OCI-M2 (cell line): ENCODE data around the gene SLC15A1.
"Not testable (repeated sequence)": the region's sequence is repeated elsewhere in the genome, so short reads cannot be mapped to it uniquely, and the experiment has no call there.

Source experiments
- DNase-seq: peaks from one replicate; lab custom pipeline; 2025; ENCODE audit not compliant: unreplicated experiment; lab: John Stamatoyannopoulos, UW

The SLC15A1 gene

DNA sequence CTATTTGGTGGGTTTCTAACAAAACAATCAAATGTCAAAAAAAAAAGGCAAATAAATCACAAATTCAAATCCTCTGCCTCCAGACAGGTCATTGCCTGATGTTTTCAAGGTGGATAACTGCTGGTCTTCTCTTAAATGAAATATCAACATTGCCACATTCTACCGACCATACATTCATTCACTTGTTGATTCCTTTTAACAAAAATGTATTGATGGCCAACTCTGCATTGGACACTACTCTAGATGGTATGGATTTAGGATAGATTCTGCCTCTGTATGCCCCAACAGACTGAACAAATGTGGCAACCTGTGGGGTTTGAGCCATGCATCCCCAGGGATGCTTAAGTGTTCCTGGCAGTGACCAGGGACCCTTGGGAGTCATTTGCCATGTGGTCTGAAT is 88.0 kb downstream of the SLC15A1 start:
- no peak for DNase-seq

DNA sequence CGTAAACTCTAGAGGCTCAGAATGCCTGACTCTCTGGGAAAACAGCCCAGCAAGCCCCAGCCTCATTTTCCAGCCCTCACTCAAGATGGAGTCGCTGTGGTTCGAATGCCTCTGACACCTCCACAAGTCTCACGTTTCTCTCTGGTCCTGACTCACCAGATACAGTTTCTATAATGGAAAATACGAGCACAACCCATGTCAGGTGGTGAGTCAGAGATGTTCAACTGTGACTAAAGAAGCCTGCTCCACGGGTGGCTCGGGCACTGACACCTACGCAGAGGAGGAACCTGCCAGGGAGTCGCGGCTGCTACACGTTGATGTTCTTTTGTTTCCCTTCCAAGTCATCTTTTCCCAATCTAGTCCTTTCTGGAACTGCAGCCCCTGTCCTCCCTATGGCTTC is 88.4 kb downstream of the SLC15A1 start:
- DNase-seq: no peak

DNA sequence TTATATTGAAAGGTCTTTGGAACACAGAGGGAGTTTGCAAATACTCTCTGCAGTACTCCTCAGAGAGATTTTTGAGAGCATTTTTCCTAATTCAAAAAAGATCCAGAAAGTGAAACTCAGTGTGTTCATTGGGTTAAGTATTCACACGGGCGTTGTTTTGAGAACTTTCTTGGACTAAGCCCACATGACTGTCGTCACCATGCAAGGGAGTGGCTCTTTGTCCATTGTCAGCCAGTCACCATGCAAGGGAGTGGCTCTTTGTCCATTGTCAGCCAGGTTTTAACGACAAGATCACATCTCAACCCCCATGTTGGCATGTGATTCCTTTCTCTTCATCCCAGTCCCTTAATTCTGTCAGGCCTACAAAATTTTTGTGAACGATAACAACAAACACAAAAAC is 94.3 kb downstream of the SLC15A1 start:
- no peak for DNase-seq

DNA sequence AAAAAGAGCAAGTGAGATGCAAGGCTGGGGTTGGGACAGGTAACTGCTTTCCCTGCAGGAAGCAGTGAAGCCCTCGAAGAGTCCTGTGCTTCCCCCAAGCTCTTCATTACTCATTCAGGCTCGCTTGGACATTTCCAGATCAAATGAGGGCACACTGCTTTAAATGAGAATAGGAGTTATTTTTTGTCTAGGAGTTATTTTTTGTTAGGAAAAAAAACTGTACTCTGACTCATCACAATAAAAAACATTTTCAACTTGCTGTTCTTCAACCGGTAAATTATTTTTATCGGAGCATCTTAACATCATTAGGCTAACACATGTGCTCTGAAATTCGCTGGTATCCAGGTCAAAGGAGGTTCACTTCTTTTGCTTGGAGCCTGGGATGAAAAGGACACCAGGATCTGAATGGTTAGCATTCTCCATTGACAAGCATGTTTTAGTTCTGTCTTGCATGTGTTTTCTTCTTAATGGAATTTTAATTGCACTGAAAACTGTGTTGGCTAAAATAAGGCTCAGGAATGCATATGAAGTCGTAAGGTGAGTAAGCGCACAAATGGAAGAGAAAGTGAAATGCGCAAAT is 94.9 kb downstream of the SLC15A1 start:
- DNase-seq: no peak

DNA sequence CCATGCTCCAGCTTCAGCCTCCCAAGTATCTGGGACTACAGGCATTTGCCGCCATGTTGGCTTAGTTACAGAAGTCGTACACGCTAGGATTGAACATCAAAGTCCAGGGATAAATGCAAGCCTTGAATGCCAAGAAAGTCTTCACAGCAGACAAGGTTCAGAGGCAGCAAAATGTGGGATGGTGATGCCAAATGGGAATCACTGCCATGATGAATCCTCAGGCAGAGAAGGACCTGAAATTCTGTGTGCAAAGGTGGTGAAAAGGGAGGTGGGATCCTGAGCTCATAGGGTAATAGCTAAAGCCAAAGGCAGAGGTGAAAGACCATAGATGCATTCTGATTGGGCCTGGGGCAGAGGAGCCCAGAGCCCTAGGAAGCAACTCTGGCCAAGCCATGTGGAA is 96.2 kb downstream of the SLC15A1 start:
- DNase-seq: no peak

DNA sequence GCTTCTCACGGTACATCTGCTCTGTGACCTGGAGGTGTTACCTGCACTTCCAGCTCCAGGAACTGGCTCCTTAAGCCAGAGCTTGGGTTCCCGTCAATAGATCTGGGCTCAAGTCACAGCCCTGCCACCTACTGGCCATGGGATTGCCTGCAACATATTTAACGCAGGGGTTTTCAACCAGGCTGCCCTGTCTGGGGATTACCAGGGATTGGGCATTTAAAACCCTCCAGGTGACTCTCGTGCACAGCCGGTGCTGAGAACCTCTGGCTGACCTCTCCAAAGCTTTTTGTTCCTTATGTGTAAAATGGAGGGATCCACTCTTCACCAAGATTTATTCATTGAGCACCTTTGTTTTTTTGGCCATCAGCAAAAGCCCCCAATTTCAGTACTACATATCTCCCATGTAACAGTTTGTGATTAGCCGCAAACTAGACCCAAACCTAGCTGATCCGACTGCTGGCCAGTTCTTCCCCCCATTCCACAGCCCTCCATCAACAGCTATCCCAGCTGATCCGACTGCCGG is 98.9 kb downstream of the SLC15A1 start:
- DNase-seq: peak; percentile 13

DNA sequence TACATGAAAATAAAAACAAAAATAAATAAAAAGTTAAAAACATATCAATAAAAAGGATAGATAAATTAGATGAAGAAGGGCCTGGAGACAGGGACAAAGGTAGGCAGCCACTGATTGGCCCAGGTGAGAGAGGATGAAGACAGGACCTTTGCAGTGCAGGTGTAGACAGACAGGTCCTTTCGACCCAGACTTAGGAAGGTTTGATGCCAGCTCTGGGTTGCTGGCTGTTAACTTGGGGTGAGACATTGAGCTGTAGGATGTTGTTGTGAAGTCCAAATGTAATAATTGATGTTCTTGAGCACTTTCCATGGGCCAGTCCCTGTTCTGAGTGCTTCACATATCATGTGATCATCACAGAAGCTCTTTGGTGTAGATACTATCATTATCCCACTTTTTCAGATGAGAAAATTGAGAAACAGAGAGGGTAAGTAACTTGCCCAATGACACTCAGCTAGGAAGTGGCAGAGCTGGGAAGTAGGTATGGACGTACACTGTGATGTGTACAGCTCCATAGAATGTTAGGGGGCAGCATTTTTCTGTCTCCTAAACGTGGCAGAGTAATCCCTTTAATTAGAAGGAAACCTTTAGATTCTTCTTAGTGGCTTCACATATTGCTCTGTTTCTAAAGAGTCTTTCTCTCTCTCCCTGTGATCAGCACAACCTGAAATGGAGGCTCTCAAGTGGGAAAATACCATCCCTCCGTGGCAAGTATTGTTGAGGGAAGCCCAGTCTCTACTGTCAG is 99.6 kb downstream of the SLC15A1 start:
- no peak for DNase-seq

DNA sequence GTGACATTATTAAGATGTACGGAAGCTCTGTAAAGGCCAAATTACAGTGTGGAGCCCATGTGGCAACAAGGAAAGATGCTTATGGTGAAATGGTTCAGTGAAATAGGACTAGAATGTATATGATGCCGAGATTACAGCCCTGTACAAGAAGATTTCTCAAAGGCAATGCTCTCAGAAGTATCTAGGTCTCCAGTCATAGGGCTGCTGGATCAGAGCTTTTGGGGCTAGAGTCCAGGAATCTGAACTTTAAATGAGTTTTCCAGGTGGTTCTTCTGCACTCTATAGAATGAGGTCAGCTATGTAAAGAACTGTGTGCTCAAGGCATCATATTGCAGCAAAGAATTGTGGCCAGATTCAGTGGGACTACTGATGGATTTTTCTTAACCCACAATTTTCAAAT is 100.2 kb downstream of the SLC15A1 start:
- DNase-seq: no peak

DNA sequence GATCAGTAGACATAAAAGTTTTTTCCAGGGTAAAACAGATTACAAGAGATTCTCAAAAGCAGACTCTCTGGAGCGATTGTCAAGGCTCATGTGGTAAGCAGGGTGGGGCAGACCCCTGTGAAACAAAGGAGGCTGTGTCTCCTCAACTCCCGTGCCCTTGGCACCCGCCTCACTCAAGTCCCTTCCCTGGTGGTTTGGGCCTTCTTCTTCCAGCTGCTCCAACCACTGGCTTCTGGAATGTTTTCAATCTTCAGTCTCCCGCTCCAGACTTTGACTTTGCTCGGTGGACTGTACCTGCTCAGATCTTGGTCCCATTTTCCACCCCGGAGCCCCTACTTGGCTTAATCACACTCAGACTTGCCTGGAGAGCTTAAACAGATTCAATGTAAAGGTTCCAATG is 100.7 kb downstream of the SLC15A1 start:
- DNase-seq: no peak

DNA sequence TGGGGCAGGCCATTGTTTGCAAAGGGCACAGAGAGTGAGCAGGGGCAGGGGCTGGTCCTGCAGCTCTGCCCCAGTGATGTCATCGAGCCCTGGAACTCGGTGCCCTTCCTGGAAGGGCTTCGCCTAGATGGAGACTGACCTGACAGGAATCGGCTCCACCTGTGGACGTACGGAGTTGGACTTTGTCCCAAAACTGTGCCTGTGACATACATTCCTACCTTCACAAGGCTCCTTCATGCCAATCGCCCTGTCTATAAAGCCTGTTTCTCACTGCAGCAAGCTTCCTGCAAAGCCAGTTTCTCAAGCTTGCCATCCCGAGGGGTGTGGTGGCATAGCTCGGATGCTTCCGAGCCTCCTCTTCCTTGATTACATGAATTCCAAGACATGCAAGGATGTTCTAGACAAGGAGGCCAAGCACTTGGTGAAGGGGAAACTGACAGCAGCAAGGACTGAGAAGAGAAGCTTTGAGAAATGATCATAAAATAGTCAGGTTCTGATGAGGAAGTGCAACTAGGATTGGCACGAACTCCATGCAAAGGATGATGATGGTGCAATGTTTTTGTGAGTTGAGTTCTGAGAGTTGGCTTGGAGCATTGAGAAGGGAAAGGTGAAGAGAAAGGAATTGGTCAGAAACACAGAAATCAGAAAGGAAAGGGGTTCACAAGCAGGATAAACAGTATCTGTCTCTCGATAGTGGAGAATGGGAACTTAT is 101.9 kb downstream of the SLC15A1 start:
- DNase-seq: no peak

DNA sequence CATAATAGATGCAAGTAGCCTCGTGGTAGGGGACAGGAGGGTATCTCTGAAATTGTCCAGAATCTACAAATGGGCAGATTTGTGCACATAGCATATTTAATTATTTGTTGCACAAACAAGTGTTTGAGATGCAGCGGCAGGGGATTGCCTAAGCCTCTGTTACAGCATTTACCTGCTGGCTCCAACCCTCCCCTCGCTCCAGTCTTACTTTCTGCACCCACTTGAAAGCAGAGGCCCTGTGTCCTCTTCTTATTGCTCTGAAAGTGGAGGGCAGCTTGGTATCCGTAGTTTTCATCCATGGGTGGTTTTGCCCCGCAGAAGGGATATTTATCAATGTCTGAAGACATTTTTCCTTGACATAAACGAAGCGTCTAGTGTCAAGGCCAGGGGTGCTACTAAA is 102.6 kb downstream of the SLC15A1 start:
- DNase-seq: no peak

DNA sequence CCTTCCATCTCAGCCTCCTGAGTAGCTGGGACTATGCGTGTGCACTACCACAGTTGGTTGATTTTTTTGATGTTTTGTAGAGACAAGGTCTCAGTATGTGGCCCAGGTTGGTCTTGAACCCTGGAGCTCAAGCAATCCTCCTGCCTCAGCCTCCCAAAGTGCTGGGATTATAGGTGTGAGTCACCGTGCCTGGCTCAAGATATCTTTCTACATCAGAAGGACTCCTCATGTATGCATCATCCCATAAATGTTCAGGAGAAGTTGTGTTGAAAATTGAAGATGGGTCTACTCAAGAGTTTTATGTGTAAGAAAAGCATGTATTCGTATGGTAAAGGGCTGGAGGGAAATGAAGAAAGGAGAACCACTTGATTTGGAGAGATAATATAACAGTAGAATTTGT is 103.8 kb downstream of the SLC15A1 start:
- DNase-seq: no peak

DNA sequence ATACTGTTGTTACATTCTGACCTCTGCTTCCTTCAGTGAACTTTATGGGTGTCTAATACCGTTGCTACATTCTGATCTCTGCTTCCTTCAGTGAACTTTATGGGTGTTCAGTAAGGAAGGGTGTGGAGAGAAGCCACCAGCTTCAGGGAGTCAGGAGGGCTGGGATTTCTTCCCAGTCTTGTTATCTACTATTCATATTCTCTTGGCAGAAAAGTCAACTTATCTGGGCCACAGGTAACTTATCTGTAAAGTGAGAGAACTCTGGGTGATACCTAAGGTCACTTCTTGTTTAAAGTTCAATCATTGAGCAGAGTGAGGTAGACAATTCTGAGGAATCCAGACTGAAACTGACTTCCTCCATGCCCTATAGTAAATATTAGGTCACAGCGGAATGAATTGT is 104.3 kb downstream of the SLC15A1 start:
- DNase-seq: no peak

DNA sequence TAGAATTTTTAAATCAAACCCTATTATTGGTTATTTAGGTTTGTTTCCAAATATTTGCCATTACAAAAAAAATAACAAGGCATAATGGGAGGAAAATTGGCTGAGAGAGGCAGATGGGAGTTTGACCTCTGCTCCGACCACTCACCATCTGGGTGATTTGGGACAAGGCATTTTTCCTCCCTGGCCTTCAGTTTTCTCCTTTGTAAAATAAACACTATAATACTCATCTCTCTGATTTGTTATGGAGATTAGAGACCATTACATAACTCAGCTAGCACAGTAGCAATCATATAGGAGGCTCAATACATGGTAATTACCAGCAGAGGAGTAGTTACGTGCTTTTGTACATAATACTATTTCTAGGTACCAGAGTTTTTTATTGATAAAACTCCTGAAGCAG is 105.4 kb downstream of the SLC15A1 start:
- DNase-seq: no peak

DNA sequence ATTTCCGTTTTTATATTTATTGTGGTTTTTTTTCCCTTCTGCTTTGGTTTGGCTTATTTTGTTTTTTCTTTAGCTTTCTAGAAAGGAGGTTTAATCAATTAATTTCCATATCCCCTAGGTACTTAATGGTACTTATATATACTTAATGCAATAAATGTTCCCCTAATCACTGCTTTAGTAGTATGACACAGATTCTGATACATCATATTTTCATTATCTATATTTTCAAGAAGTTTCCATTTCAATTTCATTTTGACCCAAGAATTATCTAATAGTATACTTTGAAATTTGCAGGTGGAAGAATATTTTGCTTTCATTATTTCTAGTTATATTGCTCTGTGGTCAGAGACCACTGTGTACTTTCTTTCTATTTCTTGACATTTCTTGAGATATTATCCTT is 109.0 kb downstream of the SLC15A1 start:
- DNase-seq: no peak

DNA sequence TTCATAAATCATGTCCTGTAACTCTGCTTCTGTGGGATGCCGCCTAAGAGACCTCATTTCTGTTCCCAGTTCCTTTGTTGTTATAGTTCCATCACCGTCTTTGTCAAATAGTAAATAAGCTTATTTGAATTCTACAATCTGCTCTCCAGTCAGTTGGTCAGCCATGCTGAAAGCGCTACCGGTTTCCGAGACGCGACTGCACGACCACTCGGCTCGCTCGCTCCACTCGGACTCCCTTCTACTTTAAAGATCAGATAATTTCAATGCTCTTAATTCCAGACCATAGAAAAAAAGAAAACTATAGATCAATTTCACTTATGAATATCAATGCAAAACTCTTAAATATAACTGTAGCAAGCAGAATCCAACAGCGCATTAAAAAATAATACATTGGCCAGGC is 111.4 kb downstream of the SLC15A1 start:
- no peak for DNase-seq

DNA sequence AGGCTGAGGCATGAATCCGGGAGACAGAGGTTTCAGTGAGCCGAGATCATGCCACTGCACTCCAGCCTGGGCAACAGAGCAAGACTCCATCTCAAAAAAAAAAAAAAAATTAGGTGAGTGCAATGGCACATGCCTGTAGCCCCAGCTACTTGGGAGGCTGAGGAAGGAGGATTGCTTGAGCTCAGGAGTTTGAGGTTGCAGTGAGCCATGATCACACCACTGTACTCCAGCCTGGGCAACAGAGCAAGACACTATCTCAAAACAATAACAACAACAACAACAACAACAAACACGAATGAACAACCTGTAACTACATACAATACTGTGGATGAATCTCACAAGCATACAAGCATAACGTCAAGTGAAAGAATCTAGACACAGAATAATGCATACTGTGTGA is 112.7 kb downstream of the SLC15A1 start:
- DNase-seq: not testable (repeated sequence)

DNA sequence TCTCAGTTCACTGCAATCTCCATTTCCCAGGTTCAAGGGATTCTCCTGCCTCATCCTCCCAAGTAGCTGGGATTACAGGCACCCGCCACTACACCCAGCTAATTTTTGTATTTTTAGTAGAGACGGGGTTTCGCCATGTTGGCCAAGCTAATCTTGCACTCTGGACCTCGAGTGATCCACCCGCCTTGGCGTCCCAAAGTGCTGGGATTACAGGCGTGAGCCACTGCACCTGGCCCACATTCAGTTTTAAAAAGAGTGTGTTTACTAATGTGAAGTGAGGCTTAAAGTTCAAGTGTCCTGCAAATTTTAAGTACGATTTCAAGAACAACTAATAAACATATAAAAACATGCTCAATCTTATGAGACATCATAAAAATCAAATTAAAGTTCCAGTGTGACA is 114.1 kb downstream of the SLC15A1 start:
- DNase-seq: not testable (repeated sequence)
